HepG2 (cell line): ENCODE data around the gene EPC2. TPM values are rescaled to one million over a fixed set of nuclear protein-coding genes. Genes with fewer than 3 reads are reported as not detected.
"Not testable (repeated sequence)": the region's sequence is repeated elsewhere in the genome, so short reads cannot be mapped to it uniquely, and the experiment has no call there.

Experiments used
- ATAC-seq: fragments of 200-7000 bp; cut with Tn5 transposase; 3 replicates; pipeline ENCODE4 v1.9.1; 2020; ENCODE audit warnings: mild to moderate bottlenecking, moderate library complexity
- BruUV-seq: library from RNA; stranded (reverse); fragments of 400-500 nt; replicated peaks from 2 replicates; lab custom pipeline; 2021; lab: Mats Ljungman, UMichigan
- CTCF ChIA-PET: fragments of 300-600 bp; formaldehyde crosslinking; extraction: SDS; loops from one replicate; lab custom pipeline; 2021; ENCODE audit warnings: low total read pairs, inconsistent platforms, low intra/inter-chr PET ratio; lab: Yijun Ruan, JAX
- POLR2A ChIA-PET: fragments of 350-600 bp; sonication (Branson Sonifier 250); formaldehyde crosslinking; loops from one replicate; lab custom pipeline; 2020; ENCODE audit warnings: antibody characterized with exemption, inconsistent platforms; lab: Yijun Ruan, JAX
- DNase-seq: peaks from one replicate; pipeline ENCODE4 v3.0.0-alpha.2; 2015; ENCODE audit warnings: low spot score
- FAIRE-seq: peaks from 3 replicates; lab custom pipeline; 2011; peaks lifted over from hg19 to GRCh38; lab: Jason Lieb, UNC
- H2AFZ ChIP-seq: one replicate; pipeline ENCODE4 v1.6.1; 2011; ENCODE audit warnings: low read length, inconsistent platforms
- H3K27ac ChIP-seq: fragments of 300-600 bp; 3 replicates; pipeline ENCODE4 v1.8.0; 2011; ENCODE audit warnings: mixed run types, mild to moderate bottlenecking, mixed read lengths, low read length, inconsistent platforms; ENCODE audit not compliant: insufficient read depth; ENCODE audit errors: extremely low read length
- H3K27me3 ChIP-seq, 2 experiments: fragments of 200-600 bp in 1 of 2; 2 replicates in 1 of 2; 3 replicates in 1 of 2; pipeline versions ENCODE4 v1.6.0 to v1.8.0; 2011; ENCODE audit warnings: low read length in 2 of 2, mild to moderate bottlenecking in 2 of 2, moderate library complexity in 2 of 2, inconsistent platforms in 1 of 2; ENCODE audit not compliant: insufficient read depth in 2 of 2, control insufficient read depth in 1 of 2
- H3K36me3 ChIP-seq, 2 experiments: fragments of 200-600 bp in 1 of 2; replicated peaks in 1 of 2; 2 replicates in 1 of 2; 3 replicates in 1 of 2; pipeline versions ENCODE4 v1.5.1 to v1.8.0; 2011; ENCODE audit warnings: low read length in 2 of 2, inconsistent platforms in 1 of 2; ENCODE audit not compliant: insufficient read depth in 2 of 2, control insufficient read depth in 1 of 2
- H3K4me1 ChIP-seq: 2 replicates; pipeline ENCODE4 v1.5.1; 2012; ENCODE audit warnings: low read length, inconsistent platforms; ENCODE audit not compliant: insufficient read depth
- H3K4me2 ChIP-seq: 2 replicates; pipeline ENCODE4 v1.6.0; 2011; ENCODE audit warnings: low read depth, low read length, inconsistent platforms
- H3K4me3 ChIP-seq, 3 experiments: fragments of 200-600 bp in 1 of 3; sonication (generic), shearing (Covaris generic) in 1 of 3; replicated peaks in 1 of 3; 2 replicates each; pipeline ENCODE4 v1.5.1; 2011 to 2016; ENCODE audit warnings: low read length in 3 of 3, inconsistent platforms in 2 of 3, low read depth in 2 of 3, mild to moderate bottlenecking in 2 of 3, control low read depth in 1 of 3, mixed read lengths in 1 of 3; ENCODE audit not compliant: insufficient read depth in 1 of 3
- H3K79me2 ChIP-seq: one replicate; pipeline ENCODE4 v1.6.1; 2011; ENCODE audit warnings: low read length, inconsistent platforms; ENCODE audit not compliant: insufficient read depth
- H3K9ac ChIP-seq: 2 replicates; pipeline ENCODE4 v1.6.0; 2011; ENCODE audit warnings: mild to moderate bottlenecking, low read depth, low read length, inconsistent platforms; ENCODE audit not compliant: insufficient read depth
- H3K9me3 ChIP-seq: 2 replicates; pipeline ENCODE4 v1.5.1; 2012; ENCODE audit warnings: mild to moderate bottlenecking, low read length
- H4K20me1 ChIP-seq: 2 replicates; pipeline ENCODE4 v1.6.0; 2011; ENCODE audit warnings: inconsistent platforms, mild to moderate bottlenecking, low read length, moderate library complexity; ENCODE audit not compliant: insufficient read depth
- AGO1 ChIP-seq: fragments of 200-400 bp; formaldehyde crosslinking; IDR thresholded peaks from 2 replicates; pipeline ENCODE4 v1.6.1; 2017; ENCODE audit warnings: mild to moderate bottlenecking, low read depth, low read length, moderate library complexity; ENCODE audit not compliant: poor library complexity, severe bottlenecking
- ARNTL ChIP-seq: sonication (generic); formaldehyde crosslinking; IDR thresholded peaks from 2 replicates; pipeline ENCODE4 v1.4.0; 2020; ENCODE audit warnings: mild to moderate bottlenecking, missing genetic modification reagents
- FOSL1 ChIP-seq: sonication (generic); formaldehyde crosslinking; IDR thresholded peaks from 2 replicates; pipeline ENCODE4 v1.9.0; 2021; ENCODE audit warnings: missing genetic modification reagents, borderline replicate concordance
- HES4 ChIP-seq: sonication (generic); formaldehyde crosslinking; IDR thresholded peaks from 2 replicates; pipeline ENCODE4 v1.9.0; 2021; ENCODE audit warnings: mild to moderate bottlenecking, missing genetic modification reagents, borderline replicate concordance
- HNF4A ChIP-seq: sonication (generic); formaldehyde crosslinking; IDR thresholded peaks from 2 replicates; pipeline ENCODE4 v1.4.0; 2020; ENCODE audit warnings: missing genetic modification reagents
- MAFG ChIP-seq: sonication (generic); formaldehyde crosslinking; IDR thresholded peaks from 2 replicates; pipeline ENCODE4 v1.5.1; 2020; ENCODE audit warnings: mild to moderate bottlenecking, missing genetic modification reagents
- MAX ChIP-seq: IDR thresholded peaks from 2 replicates; pipeline ENCODE4 v1.6.1; 2012; ENCODE audit warnings: inconsistent platforms
- MIXL1 ChIP-seq: IDR thresholded peaks from 2 replicates; pipeline ENCODE4 v1.6.1; 2016
- MNT ChIP-seq: fragments of 450-650 bp; IDR thresholded peaks from 2 replicates; pipeline ENCODE4 v1.6.1; 2016
- MYPOP ChIP-seq: sonication (generic); formaldehyde crosslinking; IDR thresholded peaks from 2 replicates; pipeline ENCODE4 v1.8.1; 2023; ENCODE audit warnings: mild to moderate bottlenecking, moderate library complexity, missing genetic modification reagents
- NAIF1 ChIP-seq: sonication (generic); formaldehyde crosslinking; IDR thresholded peaks from 2 replicates; pipeline ENCODE4 v1.5.0; 2020; ENCODE audit warnings: mild to moderate bottlenecking, missing genetic modification reagents, borderline replicate concordance
- PRMT3 ChIP-seq: sonication (generic); formaldehyde crosslinking; IDR thresholded peaks from 2 replicates; pipeline ENCODE4 v1.8.1; 2022; ENCODE audit warnings: low read depth, mild to moderate bottlenecking, moderate library complexity, missing genetic modification reagents, borderline replicate concordance
- ZNF460 ChIP-seq: sonication (generic); formaldehyde crosslinking; IDR thresholded peaks from 2 replicates; pipeline ENCODE4 v1.5.1; 2020; ENCODE audit warnings: missing genetic modification reagents, mild to moderate bottlenecking, borderline replicate concordance
- ZNF572 ChIP-seq: sonication (generic); formaldehyde crosslinking; IDR thresholded peaks from 2 replicates; pipeline ENCODE4 v1.5.1; 2020; ENCODE audit warnings: mild to moderate bottlenecking, missing genetic modification reagents
- ZNF691 ChIP-seq: sonication (generic); formaldehyde crosslinking; IDR thresholded peaks from 2 replicates; pipeline ENCODE4 v1.4.0; 2020; ENCODE audit warnings: missing genetic modification reagents, low read depth, mild to moderate bottlenecking, borderline replicate concordance
- ZSCAN20 ChIP-seq: sonication (generic); formaldehyde crosslinking; IDR thresholded peaks from 2 replicates; pipeline ENCODE4 v1.4.0; 2020; ENCODE audit warnings: missing genetic modification reagents, mild to moderate bottlenecking, borderline replicate concordance
- WGBS: methylation state at CpG from one replicate; pipeline ENCODE4 v1.1.6; 2017; ENCODE audit warnings: low lambda C conversion rate; 5-methylcytosine and 5-hydroxymethylcytosine counted together
- in situ Hi-C: cut with HindIII; loops from 2 replicates; pipeline ENCODE4 v1.10.0; 2017; ENCODE audit warnings: low pct_unique_long_range_greater_than_20kb; ENCODE audit not compliant: extremely low pct_ligation_motif_present
- intact Hi-C: fragments of 100-400 bp; cut with micrococcal nuclease; formaldehyde crosslinking; loops from one replicate; pipeline ENCODE4 v1.10.0; 2022; ENCODE audit not compliant: unreplicated experiment
- polyA plus RNA-seq, 8 experiments: library from polyadenylated mRNA; depleted of rRNA in 3 of 8; stranded (reverse) in 7 of 8; unstranded in 1 of 8; fragments of >200 nt; fragmentation: Illumina TruSeq in 4 of 8; extraction: Trizol in 4 of 8; gene quantifications; 2 replicates each; pipeline versions ENCODE4 v1.2.1 to v1.2.3, GENCODE V29; 2011 to 2016; ENCODE audit warnings: low read depth in 4 of 8, missing spikeins in 1 of 8, mixed read lengths in 1 of 8; ENCODE audit not compliant: insufficient read depth in 1 of 8
- total RNA-seq, 5 experiments: library from RNA; depleted of rRNA; stranded (reverse); fragments of >200 nt; fragmentation: Illumina TruSeq; extraction: Trizol; gene quantifications; 2 replicates each; pipeline ENCODE4 v1.2.3, GENCODE V29; 2016; ENCODE audit warnings: low read depth in 1 of 5

The EPC2 gene
- total and polyA plus RNA-seq, 2 of the 13 experiments (the other 11 are each of a cell fraction or from before 2014, with no cell fraction given), result 20.5 to 22.0 TPM

GRCh38 chr2:148688011-148688410, 43.5 kb downstream of the EPC2 start:
- H3K27me3 ChIP-seq, H3K4me2 ChIP-seq, H3K27ac ChIP-seq, H4K20me1 ChIP-seq, in situ Hi-C loops, H3K9ac ChIP-seq, CTCF ChIA-PET, FAIRE-seq, ATAC-seq, H2AFZ ChIP-seq, H3K9me3 ChIP-seq, BruUV-seq, POLR2A ChIA-PET, H3K4me1 ChIP-seq, DNase-seq, H3K4me3 ChIP-seq: not testable (repeated sequence)
- intact Hi-C loops, result loop anchor here (5.0 kb wide), 1 partner anchor 39 kb away; no protein-coding TSS in a partner anchor
- H3K79me2 ChIP-seq, result peaks cover 56% of the 10 kb centered on the region
- H3K36me3 ChIP-seq, result peaks cover 3 to 20% of the 10 kb centered on the region in 2 experiments; a peak in 3 of 5 replicates
- peak; percentile 29; the same call in 1 of the 2 replicates for TF ChIP-seq MNT

GRCh38 chr2:148696985-148697384, 52.4 kb downstream of the EPC2 start:
- no TSS peak for BruUV-seq
- no peaks in the 10 kb centered on the region for H4K20me1 ChIP-seq
- ATAC-seq (no peak), FAIRE-seq (no peak), DNase-seq (no peak)
- peaks cover 5 to 20% of the 10 kb centered on the region in 2 experiments for H3K36me3 ChIP-seq
- 95% methylated on average over 2 of the region's 2 CpGs for WGBS
- in situ Hi-C loops, result no loop called here
- no peak overlapping the region for H3K4me3 ChIP-seq
- no peak overlapping the region for H2AFZ ChIP-seq
- no peak overlapping the region for H3K27ac ChIP-seq
- peaks cover 22% of the 10 kb centered on the region for H3K9me3 ChIP-seq
- CTCF ChIA-PET, result no interaction called here
- POLR2A ChIA-PET, result no interaction called here
- H3K27me3 ChIP-seq, result no peaks in the 10 kb centered on the region
- H3K79me2 ChIP-seq, result peaks cover 8% of the 10 kb centered on the region
- H3K4me2 ChIP-seq, result no peak overlapping the region
- no peak overlapping the region for H3K9ac ChIP-seq
- intact Hi-C loops, result no loop called here
- H3K4me1 ChIP-seq, result no peaks in the 10 kb centered on the region
- TF ChIP-seq MAFG (CRISPR knock-in tag) (no peak), MIXL1 (CRISPR knock-in tag) (no peak), FOSL1 (CRISPR knock-in tag) (no peak), ZNF691 (CRISPR knock-in tag) (no peak), ZNF572 (no peak), ZNF460 (CRISPR knock-in tag) (no peak), HNF4A (CRISPR knock-in tag) (no peak), PRMT3 (CRISPR knock-in tag) (no peak), HES4 (CRISPR knock-in tag) (no peak), MYPOP (CRISPR knock-in tag) (no peak), MAX (no peak), AGO1 (no peak), ARNTL (CRISPR knock-in tag) (no peak), ZSCAN20 (no peak), NAIF1 (no peak)
